Activated CD8-positive, alpha-beta T cell treated with anti-CD3 and anti-CD28 coated beads, Interleukin-2, amount 10 ng/mL, durations not matched to agents 7 days and 5 days (primary cell): ENCODE measurements around the gene NXPE1. TPM values are rescaled to one million over a fixed set of nuclear protein-coding genes. Genes with fewer than 3 reads are reported as not detected.

Experiments
- ATAC-seq: fragments of 150-1000 bp; cut with Tn5 transposase; one replicate; pipeline ENCODE4 v1.10.0; 2021; ENCODE audit warnings: moderate library complexity
- CTCF ChIA-PET: fragments of 350-600 bp; sonication (Branson Sonifier 250); formaldehyde crosslinking; loops from one replicate; lab custom pipeline; 2021; ENCODE audit warnings: antibody characterized with exemption; lab: Charles Lee
- POLR2A ChIA-PET: fragments of 350-600 bp; sonication (Branson Sonifier 250); formaldehyde crosslinking; loops from one replicate; lab custom pipeline; 2021; ENCODE audit warnings: antibody characterized with exemption; lab: Charles Lee
- DNase-seq: peaks from one replicate; pipeline ENCODE4 v3.0.0-alpha.2; 2020
- H3K27ac Mint-ChIP-seq: one replicate; pipeline ENCODE4 v1.8.0; 2021; ENCODE audit warnings: mild to moderate bottlenecking, mixed read lengths
- H3K27me3 Mint-ChIP-seq: one replicate; pipeline ENCODE4 v1.8.0; 2021; ENCODE audit warnings: low read depth, mixed read lengths
- H3K36me3 Mint-ChIP-seq: one replicate; pipeline ENCODE4 v1.8.0; 2021; ENCODE audit warnings: low read depth, mixed read lengths
- H3K4me1 Mint-ChIP-seq: one replicate; pipeline ENCODE4 v1.8.0; 2021; ENCODE audit warnings: low read depth, mixed read lengths
- H3K4me3 Mint-ChIP-seq: one replicate; pipeline ENCODE4 v1.8.0; 2021; ENCODE audit warnings: mild to moderate bottlenecking, mixed read lengths
- H3K9me3 Mint-ChIP-seq: one replicate; pipeline ENCODE4 v1.8.0; 2022; ENCODE audit warnings: mixed read lengths; ENCODE audit not compliant: insufficient read depth
- total RNA-seq, 2 experiments: library from RNA; stranded (reverse); gene quantifications; one replicate each; pipeline ENCODE4 v1.2.3, GENCODE V29; 2021

NXPE1 gene
- total RNA-seq, 2 experiments from 2014 or later = not detected

DNA sequence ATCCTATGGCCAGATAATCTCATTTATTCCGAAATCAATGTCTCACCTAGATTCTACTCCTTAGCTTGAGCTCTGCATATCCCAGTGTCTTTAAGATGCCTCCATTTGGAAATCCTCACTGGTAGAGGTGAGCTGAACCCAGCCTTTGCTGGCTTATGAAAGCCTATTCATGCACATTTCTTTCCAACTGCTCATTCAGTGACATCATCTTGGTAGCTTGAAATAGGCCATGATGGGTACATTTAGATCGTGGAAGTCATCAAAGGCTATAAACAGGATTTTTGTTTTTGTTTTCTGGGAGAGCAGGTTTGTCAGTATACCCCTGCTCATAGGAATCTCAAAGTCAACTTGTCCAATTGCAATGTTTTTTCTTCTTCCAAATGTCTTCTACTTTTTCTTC is 6.0 kb downstream of the NXPE1 start:
- Mint-ChIP-seq H3K4me1 (no peaks in the 10 kb centered on the region), H3K27ac (no peak overlapping the region), H3K36me3 (no peaks in the 10 kb centered on the region), H3K4me3 (no peak overlapping the region), H3K9me3 (no peaks in the 10 kb centered on the region), H3K27me3 (no peaks in the 10 kb centered on the region)
- POLR2A ChIA-PET = no interaction called here
- CTCF ChIA-PET = no interaction called here
- no peak for DNase-seq
- ATAC-seq = no peak

DNA sequence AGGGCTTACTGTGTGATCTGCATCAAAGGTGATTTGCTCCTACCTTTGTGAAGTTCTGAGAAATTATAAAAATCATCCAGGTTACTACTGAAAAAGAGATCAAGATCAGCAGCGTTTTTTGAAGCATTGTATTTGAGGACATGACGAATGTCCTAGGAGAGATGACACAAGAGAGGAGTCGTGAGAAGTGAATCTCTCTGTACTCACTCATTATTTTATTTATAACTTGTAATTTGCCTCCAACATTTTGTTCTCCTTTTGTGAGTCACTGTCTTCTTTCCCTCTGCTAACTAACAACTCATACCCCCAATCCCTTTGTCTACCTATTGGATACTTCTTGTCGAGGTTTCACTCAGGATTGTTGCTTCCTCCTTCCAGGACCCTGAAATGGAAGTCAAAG is 8.6 kb downstream of the NXPE1 start:
- ChIA-PET POLR2A (no interaction called here), CTCF (no interaction called here)
- Mint-ChIP-seq H3K4me1 (no peaks in the 10 kb centered on the region), H3K27ac (no peak overlapping the region), H3K9me3 (no peaks in the 10 kb centered on the region), H3K4me3 (no peak overlapping the region), H3K36me3 (no peaks in the 10 kb centered on the region), H3K27me3 (no peaks in the 10 kb centered on the region)
- ATAC-seq = no peak
- no peak for DNase-seq

GRCh38 chr11:114525682-114526081 is 34.0 kb downstream of the NXPE1 start:
- ChIA-PET POLR2A (no interaction called here), CTCF (no interaction called here)
- no peak overlapping the region for H3K27ac Mint-ChIP-seq
- H3K4me1 Mint-ChIP-seq = peaks cover 3% of the 10 kb centered on the region
- ATAC-seq (no peak), DNase-seq (no peak)
- H3K9me3 Mint-ChIP-seq = no peaks in the 10 kb centered on the region
- no peaks in the 10 kb centered on the region for H3K27me3 Mint-ChIP-seq
- H3K4me3 Mint-ChIP-seq = no peak overlapping the region
- H3K36me3 Mint-ChIP-seq = no peaks in the 10 kb centered on the region

DNA sequence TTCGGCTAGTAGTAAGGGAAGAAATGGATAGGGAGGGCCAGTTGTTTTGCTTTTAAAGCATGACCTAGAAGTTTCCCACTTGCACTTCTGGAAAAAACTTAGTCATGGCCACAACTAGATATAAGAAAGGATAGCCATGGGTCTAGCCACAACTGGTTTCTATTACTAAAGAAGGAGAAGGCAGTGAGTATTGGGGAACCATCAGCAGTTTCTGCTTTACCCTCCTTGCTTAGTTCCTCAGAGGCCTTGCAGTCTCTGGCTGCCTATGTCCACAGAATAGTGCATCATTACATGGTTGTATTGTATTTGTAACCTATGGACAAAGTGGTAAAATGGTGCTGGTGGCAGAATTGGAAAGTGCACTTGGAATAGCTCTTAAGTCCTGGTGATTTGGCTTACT is 35.6 kb downstream of the NXPE1 start:
- Mint-ChIP-seq H3K4me1 (peaks cover 3% of the 10 kb centered on the region), H3K36me3 (no peaks in the 10 kb centered on the region)

DNA sequence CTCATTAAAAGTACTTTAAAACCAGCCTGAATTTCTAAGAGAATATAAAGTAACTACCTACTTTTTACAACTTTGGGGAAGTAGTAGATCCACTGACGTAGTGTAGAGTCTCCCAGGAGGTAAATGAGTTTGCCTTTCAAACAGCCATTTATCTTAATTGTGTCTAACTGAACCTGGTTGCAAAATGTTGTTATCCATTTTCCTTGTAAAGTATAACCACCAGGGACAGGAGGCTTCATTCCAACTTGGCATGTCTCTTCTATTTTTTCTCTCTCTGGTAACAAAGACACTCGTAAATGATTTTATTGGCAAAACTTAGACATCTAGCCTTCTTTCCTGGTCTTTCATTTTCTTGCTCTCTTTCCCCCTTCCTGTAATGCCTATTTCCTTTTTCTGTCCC is 36.9 kb downstream of the NXPE1 start:
- Mint-ChIP-seq H3K36me3 (no peaks in the 10 kb centered on the region), H3K27ac (no peak overlapping the region), H3K27me3 (no peaks in the 10 kb centered on the region), H3K4me1 (peaks cover 3% of the 10 kb centered on the region), H3K4me3 (no peak overlapping the region), H3K9me3 (no peaks in the 10 kb centered on the region)
- ATAC-seq (no peak), DNase-seq (no peak)
- CTCF ChIA-PET = no interaction called here
- POLR2A ChIA-PET = no interaction called here

More for the DNA sequence above, 35.6 kb downstream of the NXPE1 start:
- POLR2A ChIA-PET = no interaction called here
- DNase-seq (no peak), ATAC-seq (no peak)
- CTCF ChIA-PET = no interaction called here
- H3K27me3 Mint-ChIP-seq = no peaks in the 10 kb centered on the region
- H3K9me3 Mint-ChIP-seq = no peaks in the 10 kb centered on the region
- H3K27ac Mint-ChIP-seq = no peak overlapping the region
- no peak overlapping the region for H3K4me3 Mint-ChIP-seq

GRCh38 chr11:114511538-114511937 is 48.1 kb downstream of the NXPE1 start:
- no peak overlapping the region for H3K4me3 Mint-ChIP-seq
- no peak for ATAC-seq
- no peaks in the 10 kb centered on the region for H3K4me1 Mint-ChIP-seq
- POLR2A ChIA-PET = no interaction called here
- H3K36me3 Mint-ChIP-seq = no peaks in the 10 kb centered on the region
- H3K27ac Mint-ChIP-seq = no peak overlapping the region
- CTCF ChIA-PET = no interaction called here
- no peaks in the 10 kb centered on the region for H3K27me3 Mint-ChIP-seq
- DNase-seq = no peak
- H3K9me3 Mint-ChIP-seq = no peaks in the 10 kb centered on the region

DNA sequence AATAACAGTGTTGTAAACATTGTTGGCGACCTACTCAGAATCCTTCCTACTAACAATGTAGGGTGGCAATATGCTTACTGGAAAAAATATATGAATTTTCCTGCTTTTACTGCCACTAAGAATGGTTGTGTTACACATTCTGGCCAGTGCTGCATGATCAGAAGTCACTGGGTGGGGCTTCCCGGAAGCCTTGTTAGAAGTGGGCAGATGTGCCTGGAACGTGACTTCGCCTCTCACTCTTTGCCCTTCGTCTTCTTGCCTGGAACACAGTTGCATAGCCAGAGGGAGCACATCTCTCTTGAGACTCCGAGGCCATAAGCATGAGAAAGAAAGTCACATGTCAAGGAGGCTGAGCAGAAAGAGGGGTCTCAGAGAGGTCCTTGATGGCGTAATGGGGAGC is 48.6 kb downstream of the NXPE1 start:
- Mint-ChIP-seq H3K27me3 (peaks cover 1% of the 10 kb centered on the region), H3K36me3 (no peaks in the 10 kb centered on the region), H3K4me3 (no peak overlapping the region), H3K27ac (no peak overlapping the region), H3K9me3 (no peaks in the 10 kb centered on the region), H3K4me1 (no peaks in the 10 kb centered on the region)
- CTCF ChIA-PET = no interaction called here
- DNase-seq = no peak
- no peak for ATAC-seq
- POLR2A ChIA-PET = no interaction called here

DNA sequence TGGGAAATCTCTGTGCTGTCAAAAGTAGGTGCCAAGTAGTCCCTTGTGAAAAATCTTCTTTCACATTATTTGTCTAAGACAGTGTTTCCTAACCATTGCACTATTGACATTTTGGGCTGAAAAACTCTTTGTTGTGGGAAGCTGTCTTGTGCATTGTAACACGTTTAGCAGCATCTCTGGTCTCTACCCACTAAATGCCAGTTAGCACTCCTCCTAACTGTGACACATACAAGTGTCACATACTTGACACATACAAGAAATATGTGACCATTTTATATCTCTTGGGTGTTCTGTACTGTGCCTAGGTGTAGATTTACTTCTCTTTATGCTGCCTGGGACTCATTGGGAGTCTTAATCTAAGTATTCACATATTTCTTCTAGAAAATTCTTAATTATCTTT is 57.8 kb downstream of the NXPE1 start:
- POLR2A ChIA-PET = no interaction called here
- DNase-seq (no peak), ATAC-seq (no peak)
- no peaks in the 10 kb centered on the region for H3K4me1 Mint-ChIP-seq
- H3K27ac Mint-ChIP-seq = no peak overlapping the region
- no peaks in the 10 kb centered on the region for H3K36me3 Mint-ChIP-seq
- CTCF ChIA-PET = no interaction called here
- H3K9me3 Mint-ChIP-seq = no peaks in the 10 kb centered on the region
- H3K4me3 Mint-ChIP-seq = no peak overlapping the region
- H3K27me3 Mint-ChIP-seq = peaks cover 2% of the 10 kb centered on the region

DNA sequence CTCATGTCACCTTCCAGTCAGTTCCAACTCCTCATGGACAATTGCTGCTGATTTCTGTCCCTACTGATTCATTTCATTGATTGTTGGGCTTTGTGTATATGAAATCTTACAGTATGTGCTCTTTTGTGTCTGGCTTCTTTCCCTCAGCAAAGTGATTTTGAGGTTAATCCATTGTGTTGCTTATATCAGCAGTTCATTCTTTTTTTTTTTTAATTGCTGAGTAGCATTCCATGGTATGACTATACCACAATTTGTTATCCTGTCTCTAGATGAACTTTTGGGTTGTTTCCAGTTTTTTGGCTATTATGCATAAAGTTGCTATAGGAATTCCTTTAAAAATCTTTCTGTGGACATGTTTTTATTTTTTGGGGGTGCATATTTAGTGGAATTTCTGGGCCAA is 59.9 kb downstream of the NXPE1 start:
- no peak for ATAC-seq
- Mint-ChIP-seq H3K27me3 (no peaks in the 10 kb centered on the region), H3K4me1 (no peaks in the 10 kb centered on the region), H3K9me3 (no peaks in the 10 kb centered on the region), H3K36me3 (no peaks in the 10 kb centered on the region), H3K27ac (no peak overlapping the region), H3K4me3 (no peak overlapping the region)
- POLR2A ChIA-PET = no interaction called here
- CTCF ChIA-PET = no interaction called here
- DNase-seq = no peak

DNA sequence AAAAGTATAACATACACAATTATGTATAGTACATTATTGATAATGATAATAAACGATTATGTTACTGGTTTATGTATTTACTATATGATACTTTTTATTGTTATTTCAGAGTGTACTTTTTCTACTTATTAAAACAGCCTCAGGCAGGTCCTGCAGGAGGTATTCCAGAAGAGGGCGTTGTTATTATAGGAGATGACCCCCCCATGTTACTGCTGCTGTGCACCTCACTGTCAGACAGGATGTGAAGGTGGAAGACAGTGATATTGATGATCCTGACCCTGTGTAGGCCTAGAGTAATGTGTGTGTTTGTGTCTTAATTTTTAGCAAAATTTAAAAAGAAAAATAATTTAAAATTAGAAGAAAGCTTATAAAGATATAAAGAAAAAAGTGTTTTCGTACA is 62.8 kb downstream of the NXPE1 start:
- no peak overlapping the region for H3K4me3 Mint-ChIP-seq
- DNase-seq (no peak), ATAC-seq (no peak)
- ChIA-PET CTCF (no interaction called here), POLR2A (no interaction called here)
- no peaks in the 10 kb centered on the region for H3K4me1 Mint-ChIP-seq
- H3K27ac Mint-ChIP-seq = no peak overlapping the region
- H3K27me3 Mint-ChIP-seq = no peaks in the 10 kb centered on the region
- H3K9me3 Mint-ChIP-seq = no peaks in the 10 kb centered on the region
- no peaks in the 10 kb centered on the region for H3K36me3 Mint-ChIP-seq

DNA sequence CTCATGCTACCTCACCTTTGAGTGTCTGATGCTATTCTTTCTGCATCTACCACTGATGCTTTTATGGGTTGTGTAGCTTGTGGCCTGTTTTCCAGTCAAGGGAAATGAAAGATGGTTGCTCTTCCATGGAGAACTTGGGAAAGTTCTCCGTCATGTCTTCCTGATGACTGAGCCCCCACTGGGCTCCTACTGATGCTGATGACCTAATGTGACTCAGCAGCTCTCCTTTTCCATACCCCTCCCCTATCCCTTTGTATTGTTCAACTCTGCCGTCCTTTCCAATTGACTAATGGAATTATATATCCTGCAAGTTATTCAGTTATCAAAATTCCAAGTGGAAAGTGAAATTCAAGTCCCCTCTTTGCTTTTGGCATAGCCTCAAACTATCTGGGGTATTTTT is 75.8 kb downstream of the NXPE1 start:
- Mint-ChIP-seq H3K27ac (no peak overlapping the region), H3K9me3 (no peaks in the 10 kb centered on the region), H3K36me3 (no peaks in the 10 kb centered on the region), H3K4me3 (no peak overlapping the region), H3K27me3 (peaks cover 2% of the 10 kb centered on the region), H3K4me1 (no peaks in the 10 kb centered on the region)
- POLR2A ChIA-PET = no interaction called here
- CTCF ChIA-PET = no interaction called here
- no peak for ATAC-seq
- no peak for DNase-seq

DNA sequence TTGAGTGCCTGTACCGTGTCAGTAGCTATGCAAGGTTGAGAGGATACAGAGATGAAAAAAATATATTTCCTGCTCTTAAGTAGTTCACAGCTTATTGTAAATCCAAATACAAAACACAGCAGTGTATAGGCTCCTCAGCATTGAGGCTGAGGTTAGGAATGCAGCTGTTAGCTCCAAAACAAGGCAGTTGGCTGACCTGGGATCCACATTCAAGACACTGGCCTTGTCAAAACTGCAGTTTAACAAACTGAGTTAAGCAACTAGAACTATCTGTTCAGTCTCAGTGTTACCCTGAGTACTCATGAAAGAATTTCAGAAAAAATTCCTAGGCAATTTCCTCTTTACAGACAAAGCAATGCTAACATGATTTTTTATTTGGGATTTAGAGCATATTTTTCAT is 77.6 kb downstream of the NXPE1 start:
- no peak for DNase-seq
- POLR2A ChIA-PET = no interaction called here
- no peaks in the 10 kb centered on the region for H3K36me3 Mint-ChIP-seq
- ATAC-seq = no peak
- H3K27ac Mint-ChIP-seq = no peak overlapping the region
- CTCF ChIA-PET = no interaction called here
- H3K4me3 Mint-ChIP-seq = no peak overlapping the region
- no peaks in the 10 kb centered on the region for H3K9me3 Mint-ChIP-seq
- H3K27me3 Mint-ChIP-seq = peaks cover 2% of the 10 kb centered on the region
- no peaks in the 10 kb centered on the region for H3K4me1 Mint-ChIP-seq

DNA sequence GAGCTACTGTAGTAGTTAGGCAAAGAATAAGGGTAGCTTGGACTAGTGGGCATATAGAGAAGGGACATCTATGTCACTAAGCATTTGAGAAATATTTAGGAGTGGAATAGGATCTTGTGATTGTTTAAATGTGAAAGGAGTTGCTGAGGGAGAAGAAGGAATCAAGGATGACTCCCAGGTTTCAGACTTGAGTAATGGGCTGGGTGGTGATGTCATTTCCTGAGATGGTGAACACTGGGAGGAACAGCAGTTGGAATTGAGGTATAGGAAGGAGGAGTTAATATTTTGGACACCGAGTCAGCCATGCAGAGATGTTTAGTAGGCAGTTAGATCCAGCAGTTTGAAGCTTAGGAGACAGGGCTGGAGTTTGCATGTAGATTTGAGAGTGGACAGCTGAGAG is 80.3 kb downstream of the NXPE1 start:
- DNase-seq = no peak
- CTCF ChIA-PET = no interaction called here

More for the DNA sequence above, 80.3 kb downstream of the NXPE1 start:
- Mint-ChIP-seq H3K36me3 (no peaks in the 10 kb centered on the region), H3K27ac (no peak overlapping the region), H3K4me1 (no peaks in the 10 kb centered on the region), H3K9me3 (no peaks in the 10 kb centered on the region), H3K4me3 (no peak overlapping the region), H3K27me3 (peaks cover 6% of the 10 kb centered on the region)
- POLR2A ChIA-PET = no interaction called here
- no peak for ATAC-seq
